SK-N-SH (cell line): ENCODE data around the gene MBNL2. TPM values are rescaled to one million over a fixed set of nuclear protein-coding genes. Genes with fewer than 3 reads are reported as not detected.

ENCODE experiments used
- CTCF ChIA-PET: fragments of 300-600, 350-600 bp; formaldehyde crosslinking; extraction: SDS; loops from one replicate; lab custom pipeline; 2021; lab: Yijun Ruan, JAX
- POLR2A ChIA-PET: fragments of 350-600 bp; sonication (Branson Sonifier 250); formaldehyde crosslinking; extraction: SDS; loops from one replicate; lab custom pipeline; 2020; ENCODE audit warnings: antibody characterized with exemption, inconsistent platforms; lab: Yijun Ruan, JAX
- DNase-seq: peaks from one replicate; pipeline ENCODE4 v3.0.0; 2012
- H2AFZ ChIP-seq: fragments of 200-600 bp; sonication (generic); 2 replicates; pipeline ENCODE4 v1.8.1; 2016; ENCODE audit warnings: antibody characterized with exemption, mild to moderate bottlenecking, low read depth
- H3F3A ChIP-seq: fragments of 200-600 bp; sonication (generic); replicated peaks from 2 replicates; pipeline ENCODE3; 2016; ENCODE audit warnings: antibody characterized with exemption, mild to moderate bottlenecking; ENCODE audit not compliant: insufficient read depth
- H3K27ac ChIP-seq, 2 experiments: fragments of 200-500 bp in 1 of 2; fragments of 200-600 bp in 1 of 2; sonication (Bioruptor generic) in 1 of 2; sonication (generic), shearing (Covaris generic) in 1 of 2; 2 replicates each; pipeline versions ENCODE4 v1.5.1 to v1.6.1; 2014 to 2016; ENCODE audit warnings: low read depth in 2 of 2, inconsistent platforms in 1 of 2, low read length in 1 of 2, mild to moderate bottlenecking in 1 of 2, mixed read lengths in 1 of 2
- H3K27me3 ChIP-seq: fragments of 200-600 bp; sonication (generic), shearing (Covaris generic); 2 replicates; pipeline ENCODE4 v1.6.1; 2016; ENCODE audit warnings: mixed run types; ENCODE audit not compliant: insufficient read depth
- H3K36me3 ChIP-seq, 2 experiments: fragments of 200-500 bp in 1 of 2; fragments of 200-600 bp in 1 of 2; sonication (Bioruptor generic) in 1 of 2; sonication (generic) in 1 of 2; replicated peaks in 1 of 2; 2 replicates each; pipeline versions ENCODE3 to v1.5.1; 2014 to 2016; ENCODE audit warnings: low read length in 1 of 2, mild to moderate bottlenecking in 1 of 2; ENCODE audit not compliant: insufficient read depth in 2 of 2, control insufficient read depth in 1 of 2
- H3K4me1 ChIP-seq, 2 experiments: fragments of 200-500 bp in 1 of 2; fragments of 200-600 bp in 1 of 2; sonication (Bioruptor generic) in 1 of 2; sonication (generic), shearing (Covaris generic) in 1 of 2; 2 replicates each; pipeline versions ENCODE4 v1.5.1 to v1.6.1; 2014 to 2016; ENCODE audit warnings: low read depth in 1 of 2, low read length in 1 of 2, mixed run types in 1 of 2; ENCODE audit not compliant: insufficient read depth in 2 of 2, control insufficient read depth in 1 of 2
- H3K4me2 ChIP-seq: fragments of 200-600 bp; sonication (generic), shearing (Covaris generic); 2 replicates; pipeline ENCODE4 v1.6.1; 2017; ENCODE audit warnings: mixed run types
- H3K4me3 ChIP-seq, 2 experiments: fragments of 200-500 bp in 1 of 2; fragments of 200-600 bp in 1 of 2; sonication (Bioruptor generic) in 1 of 2; sonication (generic), shearing (Covaris generic) in 1 of 2; 2 replicates each; pipeline versions ENCODE4 v1.5.1 to v1.8.1; 2014 to 2016; ENCODE audit warnings: low read depth in 2 of 2, inconsistent platforms in 1 of 2, low read length in 1 of 2, mild to moderate bottlenecking in 1 of 2, mixed read lengths in 1 of 2, moderate library complexity in 1 of 2
- H3K79me2 ChIP-seq: fragments of 200-600 bp; sonication (generic); 2 replicates; pipeline ENCODE4 v1.8.1; 2017; ENCODE audit warnings: mild to moderate bottlenecking; ENCODE audit not compliant: insufficient read depth
- H3K9ac ChIP-seq: fragments of 200-600 bp; sonication (generic); 2 replicates; pipeline ENCODE4 v1.6.1; 2017; ENCODE audit warnings: mixed run types
- H3K9me2 ChIP-seq: fragments of 200-600 bp; sonication (generic); 2 replicates; pipeline ENCODE4 v1.6.1; 2017; ENCODE audit warnings: mixed run types
- H3K9me3 ChIP-seq: fragments of 200-600 bp; sonication (generic); 2 replicates; pipeline ENCODE4 v1.6.1; 2017; ENCODE audit warnings: mixed run types, mild to moderate bottlenecking, moderate library complexity
- H4K20me1 ChIP-seq: fragments of 200-600 bp; sonication (generic); 2 replicates; pipeline ENCODE4 v1.6.1; 2017; ENCODE audit warnings: mild to moderate bottlenecking, mixed run types; ENCODE audit not compliant: insufficient read depth
- ELF1 ChIP-seq: IDR thresholded peaks from 2 replicates; pipeline ENCODE4 v1.4.0; 2012
- FOXM1 ChIP-seq: IDR thresholded peaks from 2 replicates; pipeline ENCODE4 v1.4.0; 2012; ENCODE audit warnings: low read depth, mild to moderate bottlenecking
- MEF2A ChIP-seq: IDR thresholded peaks from 2 replicates; pipeline ENCODE4 v1.4.0; 2012; ENCODE audit warnings: low read depth, borderline replicate concordance
- POLR2AphosphoS5 ChIP-seq: IDR thresholded peaks from 2 replicates; pipeline ENCODE4 v1.6.1; 2012; ENCODE audit warnings: low read depth, low read length
- RCOR1 ChIP-seq: fragments of 150-350 bp; IDR thresholded peaks from 2 replicates; pipeline ENCODE4 v1.6.1; 2017; ENCODE audit warnings: antibody characterized with exemption, low read length
- RFX5 ChIP-seq: IDR thresholded peaks from 2 replicates; pipeline ENCODE4 v1.6.1; 2012; ENCODE audit warnings: mild to moderate bottlenecking, improper control_type of control experiment, low read length
- SMC3 ChIP-seq: IDR thresholded peaks from 2 replicates; pipeline ENCODE4 v1.6.1; 2012; ENCODE audit warnings: low read depth, low read length, improper control_type of control experiment
- WGBS: methylation state at CpG from one replicate; pipeline ENCODE4 v1.1.6; 2017; ENCODE audit warnings: low lambda C conversion rate; 5-methylcytosine and 5-hydroxymethylcytosine counted together
- polyA plus RNA-seq, 3 experiments: library from polyadenylated mRNA; depleted of rRNA; stranded (reverse); fragments of >200 nt; gene quantifications; 2 replicates each; pipeline ENCODE4 v1.2.3, GENCODE V29; 2012
- TF ChIP-seq, protein P1 (sequence below): IDR thresholded peaks from 2 replicates; pipeline ENCODE4 v1.4.0; 2012; ENCODE audit warnings: low read depth
- TF ChIP-seq, protein P2 (sequence below): fragments of 200-600 bp; sonication (generic); IDR thresholded peaks from 2 replicates; pipeline ENCODE4 v1.6.1; 2017; ENCODE audit warnings: antibody characterized with exemption, mild to moderate bottlenecking, moderate library complexity

Gene MBNL2
- polyA plus RNA-seq, 1 of the 3 experiments (the other 2 are of a cell fraction), result 24.5 TPM

DNA sequence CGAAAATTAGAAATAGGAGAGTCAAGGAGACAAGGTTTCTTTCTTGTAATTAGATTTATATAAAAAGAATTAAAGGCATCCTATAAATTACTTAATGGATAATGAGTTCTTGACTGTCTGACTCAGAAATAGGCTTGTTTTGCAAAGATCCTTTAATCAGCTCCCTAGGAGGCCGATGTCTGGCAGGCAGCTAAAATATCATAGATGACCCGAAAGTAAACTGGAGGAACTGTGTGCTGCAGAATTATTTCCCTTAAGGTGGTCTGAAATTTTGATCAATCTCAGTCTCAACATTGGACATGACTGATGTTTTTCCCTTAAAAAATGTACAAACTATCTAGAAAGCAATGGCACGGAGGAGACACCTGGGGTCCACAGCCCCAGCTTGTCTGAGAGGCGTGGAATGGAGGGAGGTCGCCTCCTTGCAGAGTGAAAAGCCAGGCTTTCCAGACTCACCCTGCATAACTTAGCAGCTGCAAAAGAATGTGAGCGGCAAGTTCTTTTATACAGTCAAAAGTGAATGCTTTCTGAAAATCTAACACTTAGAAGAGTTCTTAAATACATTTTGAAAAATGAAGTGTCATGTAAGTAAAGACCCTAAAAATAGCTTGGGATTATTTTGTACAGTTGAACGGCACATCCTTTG, 44.8 kb downstream of the MBNL2 start (continued):
- TF ChIP-seq RCOR1, result no peak
- TF ChIP-seq, all 33 proteins: peak for 4

- H3K27me3 ChIP-seq, result no peaks in the 10 kb centered on the region
- ChIA-PET CTCF (interaction anchor here (1.6 to 2.2 kb wide), 2 partner anchors 77 to 158 kb away, joined by 4 to 6 read pairs; no protein-coding TSS in a partner anchor), POLR2A (no interaction called here)
- H2AFZ ChIP-seq, result no peak overlapping the region
- TF ChIP-seq MEF2A (no peak), SMC3 (no peak), RFX5 (no peak), POLR2AphosphoS5 (no peak)
- TF ChIP-seq, protein P1, sequence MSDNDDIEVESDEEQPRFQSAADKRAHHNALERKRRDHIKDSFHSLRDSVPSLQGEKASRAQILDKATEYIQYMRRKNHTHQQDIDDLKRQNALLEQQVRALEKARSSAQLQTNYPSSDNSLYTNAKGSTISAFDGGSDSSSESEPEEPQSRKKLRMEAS, result no peak
- TF ChIP-seq, protein P2, sequence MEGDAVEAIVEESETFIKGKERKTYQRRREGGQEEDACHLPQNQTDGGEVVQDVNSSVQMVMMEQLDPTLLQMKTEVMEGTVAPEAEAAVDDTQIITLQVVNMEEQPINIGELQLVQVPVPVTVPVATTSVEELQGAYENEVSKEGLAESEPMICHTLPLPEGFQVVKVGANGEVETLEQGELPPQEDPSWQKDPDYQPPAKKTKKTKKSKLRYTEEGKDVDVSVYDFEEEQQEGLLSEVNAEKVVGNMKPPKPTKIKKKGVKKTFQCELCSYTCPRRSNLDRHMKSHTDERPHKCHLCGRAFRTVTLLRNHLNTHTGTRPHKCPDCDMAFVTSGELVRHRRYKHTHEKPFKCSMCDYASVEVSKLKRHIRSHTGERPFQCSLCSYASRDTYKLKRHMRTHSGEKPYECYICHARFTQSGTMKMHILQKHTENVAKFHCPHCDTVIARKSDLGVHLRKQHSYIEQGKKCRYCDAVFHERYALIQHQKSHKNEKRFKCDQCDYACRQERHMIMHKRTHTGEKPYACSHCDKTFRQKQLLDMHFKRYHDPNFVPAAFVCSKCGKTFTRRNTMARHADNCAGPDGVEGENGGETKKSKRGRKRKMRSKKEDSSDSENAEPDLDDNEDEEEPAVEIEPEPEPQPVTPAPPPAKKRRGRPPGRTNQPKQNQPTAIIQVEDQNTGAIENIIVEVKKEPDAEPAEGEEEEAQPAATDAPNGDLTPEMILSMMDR, result no peak
- 87% methylated on average over 10 of the region's 11 CpGs for WGBS
- H3K9me2 ChIP-seq, result no peaks in the 10 kb centered on the region
- H3K9ac ChIP-seq, result peak overlapping the region; percentile 42; the same call in 1 of the 2 replicates
- DNase-seq, result no peak
- H3K9me3 ChIP-seq, result no peaks in the 10 kb centered on the region
- H3K36me3 ChIP-seq, result peaks cover 6 to 34% of the 10 kb centered on the region in 2 experiments
- H3K4me1 ChIP-seq, result peaks cover 18 to 42% of the 10 kb centered on the region in 2 experiments
- H3K4me2 ChIP-seq, result peak overlapping the region; percentile 63; the same call in 1 of the 2 replicates
- H3K4me3 ChIP-seq, result no peak overlapping the region
- peak overlapping the region; percentile 58 to 90; a peak in 3 of 4 replicates for H3K27ac ChIP-seq
- peaks cover 100% of the 10 kb centered on the region for H3K79me2 ChIP-seq
- peaks cover 50% of the 10 kb centered on the region for H3F3A ChIP-seq
- no peaks in the 10 kb centered on the region for H4K20me1 ChIP-seq
These were observed 45.4 kb downstream of the MBNL2 start for GRCh38 chr13:97267418-97268059.

DNA sequence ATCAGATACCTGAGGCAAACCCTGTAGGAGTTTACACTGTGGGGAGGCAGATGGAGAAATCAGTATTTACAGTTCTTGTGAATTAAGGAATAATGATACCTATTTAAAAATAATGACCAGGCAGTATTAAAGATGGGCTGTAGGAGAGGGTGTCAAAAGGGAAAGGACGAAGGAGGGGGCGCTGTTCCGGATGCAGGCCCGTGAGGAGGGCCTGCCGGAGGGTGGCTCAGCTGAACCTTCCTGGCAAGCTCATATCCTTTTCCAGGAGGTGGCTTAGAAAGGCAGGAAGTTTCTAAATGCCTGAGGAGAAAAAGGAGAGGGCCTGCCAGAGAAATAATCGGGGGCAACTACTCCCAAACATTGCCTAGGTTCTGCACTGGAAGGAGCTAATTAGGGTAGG, 46.6 kb downstream of the MBNL2 start:
- no peaks in the 10 kb centered on the region for H3K27me3 ChIP-seq
- peaks cover 100% of the 10 kb centered on the region for H3K79me2 ChIP-seq
- H3K36me3 ChIP-seq, result peaks cover 6 to 30% of the 10 kb centered on the region in 2 experiments
- peak overlapping the region; percentile 30; the same call in 1 of the 2 replicates for H3K4me2 ChIP-seq
- H4K20me1 ChIP-seq, result no peaks in the 10 kb centered on the region
- 80% methylated on average over 6 of the region's 6 CpGs for WGBS
- DNase-seq, result no peak
- ChIA-PET CTCF (interaction anchor here (0.8 to 1.6 kb wide), 4 partner anchors 18 to 158 kb away, joined by 4 read pairs; no protein-coding TSS in a partner anchor), POLR2A (no interaction called here)
- H3F3A ChIP-seq, result peaks cover 63% of the 10 kb centered on the region
- peak overlapping the region; percentile 28 to 90; a peak in 3 of 4 replicates for H3K27ac ChIP-seq
- H3K9ac ChIP-seq, result peak overlapping the region; percentile 26; the same call in 1 of the 2 replicates
- H3K4me1 ChIP-seq, result peaks cover 19 to 54% of the 10 kb centered on the region in 2 experiments
- TF ChIP-seq FOXM1 (no peak), ELF1 (no peak), POLR2AphosphoS5 (0 out of 2 replicates have a peak, but pooled peaks have one; percentile 9), RCOR1 (no peak)
- TF ChIP-seq, protein P2, result peak; percentile 30
- TF ChIP-seq, all 33 proteins: peak for 2
- H3K9me2 ChIP-seq, result no peaks in the 10 kb centered on the region
- H2AFZ ChIP-seq, result no peak overlapping the region
- H3K4me3 ChIP-seq, result no peak overlapping the region
- no peaks in the 10 kb centered on the region for H3K9me3 ChIP-seq
